IPS-18a (cell line): ENCODE data around the gene BACE2.

ENCODE experiments used
- H3K27ac ChIP-seq: one replicate; pipeline ENCODE4 v1.5.1; 2013; ENCODE audit warnings: low read length
- H3K27me3 ChIP-seq: one replicate; pipeline ENCODE4 v1.6.1; 2013; ENCODE audit warnings: mild to moderate bottlenecking, low read length; ENCODE audit not compliant: control insufficient read depth, insufficient read depth
- H3K36me3 ChIP-seq: one replicate; pipeline ENCODE4 v1.6.1; 2013; ENCODE audit warnings: low read depth, low read length; ENCODE audit not compliant: control insufficient read depth
- H3K4me1 ChIP-seq: one replicate; pipeline ENCODE4 v1.6.1; 2013; ENCODE audit warnings: low read depth, low read length; ENCODE audit not compliant: control insufficient read depth
- H3K4me3 ChIP-seq: one replicate; pipeline ENCODE4 v1.5.1; 2013; ENCODE audit warnings: low read length
- H3K9ac ChIP-seq: one replicate; pipeline ENCODE4 v1.6.1; 2013; ENCODE audit warnings: mild to moderate bottlenecking, low read length, moderate library complexity
- H3K9me3 ChIP-seq: one replicate; pipeline ENCODE4 v1.6.1; 2013; ENCODE audit warnings: low read depth, low read length; ENCODE audit not compliant: control insufficient read depth

Gene BACE2

GRCh38 chr21:41137889-41138288, 30.1 kb upstream of the BACE2 start:
- no peaks in the 10 kb centered on the region for H3K27me3 ChIP-seq
- H3K4me1 ChIP-seq, result no peaks in the 10 kb centered on the region
- H3K27ac ChIP-seq, result no peak overlapping the region
- no peak overlapping the region for H3K4me3 ChIP-seq
- H3K9ac ChIP-seq, result no peak overlapping the region
- no peaks in the 10 kb centered on the region for H3K36me3 ChIP-seq
- no peaks in the 10 kb centered on the region for H3K9me3 ChIP-seq

- no peaks in the 10 kb centered on the region for H3K4me1 ChIP-seq
- no peak overlapping the region for H3K4me3 ChIP-seq
- no peak overlapping the region for H3K9ac ChIP-seq
- no peak overlapping the region for H3K27ac ChIP-seq
- no peaks in the 10 kb centered on the region for H3K9me3 ChIP-seq
- no peaks in the 10 kb centered on the region for H3K27me3 ChIP-seq
- H3K36me3 ChIP-seq, result no peaks in the 10 kb centered on the region
These were observed 29.2 kb upstream of the BACE2 start for GRCh38 chr21:41138711-41139110.

- H3K27me3 ChIP-seq, result no peaks in the 10 kb centered on the region
- no peaks in the 10 kb centered on the region for H3K9me3 ChIP-seq
- H3K27ac ChIP-seq, result no peak overlapping the region
These were observed 28.7 kb upstream of the BACE2 start for GRCh38 chr21:41139275-41139674.

GRCh38 chr21:41139951-41140350, 28.0 kb upstream of the BACE2 start:
- Histone ChIP-seq H3K27ac (no peak overlapping the region), H3K36me3 (no peaks in the 10 kb centered on the region), H3K4me1 (no peaks in the 10 kb centered on the region), H3K9ac (no peak overlapping the region), H3K9me3 (no peaks in the 10 kb centered on the region), H3K27me3 (no peaks in the 10 kb centered on the region), H3K4me3 (no peak overlapping the region)

More at GRCh38 chr21:41139275-41139674, 28.7 kb upstream of the BACE2 start:
- no peaks in the 10 kb centered on the region for H3K4me1 ChIP-seq
- H3K4me3 ChIP-seq, result no peak overlapping the region
- H3K36me3 ChIP-seq, result no peaks in the 10 kb centered on the region
- no peak overlapping the region for H3K9ac ChIP-seq

GRCh38 chr21:41141031-41141457, 26.9 kb upstream of the BACE2 start:
- no peak overlapping the region for H3K9ac ChIP-seq
- no peaks in the 10 kb centered on the region for H3K36me3 ChIP-seq
- no peaks in the 10 kb centered on the region for H3K27me3 ChIP-seq
- H3K27ac ChIP-seq, result no peak overlapping the region
- no peak overlapping the region for H3K4me3 ChIP-seq
- H3K9me3 ChIP-seq, result no peaks in the 10 kb centered on the region
- no peaks in the 10 kb centered on the region for H3K4me1 ChIP-seq

- Histone ChIP-seq H3K9me3 (no peaks in the 10 kb centered on the region), H3K27me3 (no peaks in the 10 kb centered on the region), H3K9ac (no peak overlapping the region), H3K4me1 (peaks cover under 1% of the 10 kb centered on the region), H3K27ac (no peak overlapping the region), H3K36me3 (no peaks in the 10 kb centered on the region), H3K4me3 (no peak overlapping the region)
These were observed 25.7 kb upstream of the BACE2 start for GRCh38 chr21:41142051-41142795.

- Histone ChIP-seq H3K9ac (no peak overlapping the region), H3K27me3 (no peaks in the 10 kb centered on the region), H3K4me1 (peaks cover 9% of the 10 kb centered on the region), H3K4me3 (no peak overlapping the region), H3K9me3 (no peaks in the 10 kb centered on the region), H3K27ac (no peak overlapping the region), H3K36me3 (no peaks in the 10 kb centered on the region)
These were observed 24.2 kb upstream of the BACE2 start for GRCh38 chr21:41143596-41144325.

- H3K27ac ChIP-seq, result no peak overlapping the region
- H3K27me3 ChIP-seq, result peaks cover 8% of the 10 kb centered on the region
- H3K4me1 ChIP-seq, result peaks cover 9% of the 10 kb centered on the region
- no peak overlapping the region for H3K9ac ChIP-seq
- H3K4me3 ChIP-seq, result no peak overlapping the region
- H3K36me3 ChIP-seq, result no peaks in the 10 kb centered on the region
- H3K9me3 ChIP-seq, result no peaks in the 10 kb centered on the region
These were observed 20.6 kb upstream of the BACE2 start for GRCh38 chr21:41147096-41147978.

GRCh38 chr21:41147979-41148355, 20.0 kb upstream of the BACE2 start:
- H3K9ac ChIP-seq, result no peak overlapping the region
- H3K4me1 ChIP-seq, result peaks cover 9% of the 10 kb centered on the region
- H3K4me3 ChIP-seq, result no peak overlapping the region
- H3K36me3 ChIP-seq, result no peaks in the 10 kb centered on the region
- H3K27ac ChIP-seq, result no peak overlapping the region
- no peaks in the 10 kb centered on the region for H3K9me3 ChIP-seq
- peaks cover 8% of the 10 kb centered on the region for H3K27me3 ChIP-seq

- peaks cover 8% of the 10 kb centered on the region for H3K27me3 ChIP-seq
- H3K4me3 ChIP-seq, result no peak overlapping the region
- no peak overlapping the region for H3K9ac ChIP-seq
- no peak overlapping the region for H3K27ac ChIP-seq
- no peaks in the 10 kb centered on the region for H3K9me3 ChIP-seq
- no peaks in the 10 kb centered on the region for H3K36me3 ChIP-seq
- H3K4me1 ChIP-seq, result peaks cover 9% of the 10 kb centered on the region
These were observed 19.2 kb upstream of the BACE2 start for GRCh38 chr21:41148798-41149197.

- H3K9me3 ChIP-seq, result no peaks in the 10 kb centered on the region
- no peak overlapping the region for H3K27ac ChIP-seq
- no peak overlapping the region for H3K9ac ChIP-seq
- no peak overlapping the region for H3K4me3 ChIP-seq
- no peaks in the 10 kb centered on the region for H3K36me3 ChIP-seq
- peaks cover 8% of the 10 kb centered on the region for H3K27me3 ChIP-seq
- H3K4me1 ChIP-seq, result peaks cover 9% of the 10 kb centered on the region
These were observed 18.8 kb upstream of the BACE2 start for GRCh38 chr21:41149199-41149598.
